MM.1S (cell line): ENCODE results near the gene SLC38A1.

Experiments used
- DNase-seq: peaks from one replicate; pipeline ENCODE4 v3.0.0-alpha.2; 2015
- H2AFZ ChIP-seq: fragments of 300-600 bp; sonication (generic); 2 replicates; pipeline ENCODE4 v1.6.0; 2016; ENCODE audit warnings: antibody characterized with exemption, low read length
- H3F3A ChIP-seq: fragments of 300-600 bp; sonication (generic); 2 replicates; pipeline ENCODE4 v1.6.1; 2016; ENCODE audit warnings: mild to moderate bottlenecking, antibody characterized with exemption, low read length, moderate library complexity, mixed read lengths; ENCODE audit not compliant: insufficient read depth
- H3K27ac ChIP-seq: fragments of 300-600 bp; sonication (generic); 2 replicates; pipeline ENCODE4 v1.5.1; 2016; ENCODE audit warnings: mild to moderate bottlenecking, low read length
- H3K27me3 ChIP-seq: fragments of 300-600 bp; sonication (generic); replicated peaks from 2 replicates; pipeline ENCODE4 v1.6.0; 2016; ENCODE audit warnings: low read length; ENCODE audit not compliant: insufficient read depth
- H3K36me3 ChIP-seq: fragments of 300-600 bp; sonication (generic); replicated peaks from 2 replicates; pipeline ENCODE4 v1.6.1; 2016; ENCODE audit warnings: mild to moderate bottlenecking, low read length, mixed read lengths; ENCODE audit not compliant: insufficient read depth
- H3K4me1 ChIP-seq: fragments of 300-600 bp; sonication (generic); 2 replicates; pipeline ENCODE4 v1.6.1; 2016; ENCODE audit warnings: low read length, mixed read lengths
- H3K4me2 ChIP-seq: fragments of 300-600 bp; sonication (generic); 2 replicates; pipeline ENCODE4 v1.6.0; 2016; ENCODE audit warnings: low read depth, low read length
- H3K4me3 ChIP-seq: fragments of 300-600 bp; sonication (generic); 2 replicates; pipeline ENCODE4 v1.5.1; 2016; ENCODE audit warnings: low read length, mixed read lengths
- H3K79me2 ChIP-seq: fragments of 300-600 bp; sonication (generic); 2 replicates; pipeline ENCODE4 v1.6.1; 2016; ENCODE audit warnings: mixed run types, low read length, mixed read lengths
- H3K9ac ChIP-seq: fragments of 300-600 bp; sonication (generic); 2 replicates; pipeline ENCODE4 v1.6.1; 2016; ENCODE audit warnings: low read length, mixed read lengths
- H3K9me2 ChIP-seq: fragments of 300-600 bp; sonication (generic); replicated peaks from 2 replicates; pipeline ENCODE4 v1.6.1; 2016; ENCODE audit warnings: mild to moderate bottlenecking, low read length, mixed read lengths; ENCODE audit not compliant: insufficient read depth
- H3K9me3 ChIP-seq: fragments of 300-600 bp; sonication (generic); replicated peaks from 2 replicates; pipeline ENCODE4 v1.6.1; 2016; ENCODE audit warnings: mild to moderate bottlenecking, low read length, mixed read lengths; ENCODE audit not compliant: insufficient read depth
- H4K20me1 ChIP-seq: fragments of 300-600 bp; sonication (generic); 2 replicates; pipeline ENCODE4 v1.6.1; 2016; ENCODE audit warnings: mild to moderate bottlenecking, low read length, moderate library complexity, mixed read lengths; ENCODE audit not compliant: insufficient read depth
- CTCF ChIP-seq: fragments of 300-600 bp; sonication (generic); IDR thresholded peaks from 2 replicates; pipeline ENCODE4 v1.5.1; 2016; ENCODE audit warnings: antibody characterized with exemption, low read length, mixed read lengths
- EZH2 ChIP-seq: fragments of 300-600 bp; sonication (generic); optimal IDR thresholded peaks from 2 replicates; pipeline ENCODE3; 2017; ENCODE audit warnings: low read depth, mild to moderate bottlenecking, antibody characterized with exemption, low read length, mixed read lengths
- EZH2phosphoT487 ChIP-seq: fragments of 300-600 bp; sonication (generic); IDR thresholded peaks from 2 replicates; pipeline ENCODE4 v1.6.1; 2018; ENCODE audit warnings: antibody characterized with exemption, low read length

Gene SLC38A1

DNA sequence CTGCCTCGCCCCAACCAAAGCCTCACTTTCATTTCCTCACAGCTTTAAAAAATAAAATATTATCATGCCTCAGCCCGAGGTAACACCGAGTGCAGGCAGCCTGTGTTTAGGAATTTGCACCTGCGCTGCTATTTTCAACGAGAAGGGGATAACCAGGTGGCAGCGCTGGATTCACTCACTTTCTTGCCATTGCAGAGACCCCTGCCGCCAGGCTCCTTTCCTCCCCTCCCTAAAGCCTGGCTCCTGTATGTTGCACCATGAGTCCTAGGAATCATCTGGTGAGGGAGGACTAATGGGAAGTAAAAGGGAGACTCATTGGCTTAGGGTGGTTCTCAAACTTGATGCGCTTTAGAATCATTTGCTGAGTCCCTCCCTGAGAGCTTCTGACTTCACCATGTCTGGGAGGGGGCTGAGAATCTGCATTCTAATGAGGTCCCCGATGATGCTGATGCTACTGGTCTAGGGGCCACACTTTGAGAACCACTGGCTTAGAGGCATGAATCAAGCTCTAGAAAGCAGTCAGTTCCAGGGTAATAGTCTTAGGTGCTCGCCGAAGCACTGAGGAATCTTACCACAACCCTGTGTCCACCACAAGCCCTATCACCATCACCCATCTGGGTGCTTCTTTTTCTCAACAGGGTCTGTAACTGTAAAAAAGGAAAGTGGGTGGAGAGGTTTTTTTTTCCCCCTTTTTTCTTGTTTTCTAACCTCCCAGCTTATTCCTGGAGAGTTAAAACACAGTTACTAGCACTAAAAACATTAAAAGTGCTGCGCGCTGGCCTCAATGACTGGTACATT is 83.8 kb downstream of the SLC38A1 start:
- Histone ChIP-seq H3K9me3 (no peaks in the 10 kb centered on the region), H3K27ac (no peak overlapping the region), H3K9me2 (no peaks in the 10 kb centered on the region), H2AFZ (no peak overlapping the region), H3K27me3 (no peaks in the 10 kb centered on the region), H3F3A (no peaks in the 10 kb centered on the region), H3K36me3 (0 out of 2 replicates have a peak, but pooled peaks cover 7% of the 10 kb centered on the region), H3K4me3 (no peak overlapping the region), H3K4me1 (no peaks in the 10 kb centered on the region), H3K9ac (no peak overlapping the region), H4K20me1 (no peaks in the 10 kb centered on the region), H3K4me2 (no peak overlapping the region), H3K79me2 (no peaks in the 10 kb centered on the region)
- no peak for DNase-seq
- TF ChIP-seq CTCF (no peak), EZH2 (no peak), EZH2phosphoT487 (no peak)

DNA sequence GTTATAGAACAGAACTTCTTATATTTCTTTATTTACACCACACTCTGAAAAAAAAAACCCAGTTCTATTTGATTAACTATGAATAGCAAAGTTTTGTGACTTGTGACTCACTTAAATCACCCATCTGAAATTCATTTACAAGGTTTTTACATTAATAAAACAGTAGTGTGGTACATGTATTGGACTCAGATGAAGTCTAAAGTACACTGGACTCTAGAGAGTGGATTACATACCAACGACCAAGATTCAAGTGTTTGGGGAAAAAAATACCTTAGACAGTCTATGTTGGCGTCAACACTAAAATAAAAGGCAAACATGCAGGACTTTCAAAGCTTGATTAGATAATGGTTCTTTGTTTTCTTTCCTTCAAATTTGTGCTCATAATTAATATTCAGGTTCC is 85.7 kb downstream of the SLC38A1 start:
- no peaks in the 10 kb centered on the region for H3K79me2 ChIP-seq

GRCh38 chr12:46181465-46181864 is 87.4 kb downstream of the SLC38A1 start:
- TF ChIP-seq CTCF (no peak), EZH2 (no peak), EZH2phosphoT487 (no peak)
- Histone ChIP-seq H3F3A (no peaks in the 10 kb centered on the region), H3K4me2 (no peak overlapping the region), H3K79me2 (no peaks in the 10 kb centered on the region), H3K27ac (no peak overlapping the region), H3K9ac (no peak overlapping the region), H3K9me3 (no peaks in the 10 kb centered on the region), H3K4me1 (peaks cover 7% of the 10 kb centered on the region; the same call in 1 of the 2 replicates), H3K9me2 (no peaks in the 10 kb centered on the region), H3K27me3 (no peaks in the 10 kb centered on the region), H2AFZ (no peak overlapping the region), H3K36me3 (no peaks in the 10 kb centered on the region), H3K4me3 (no peak overlapping the region), H4K20me1 (no peaks in the 10 kb centered on the region)
- DNase-seq: no peak

More for the DNA sequence above, 85.7 kb downstream of the SLC38A1 start:
- Histone ChIP-seq H3K4me1 (peaks cover 3% of the 10 kb centered on the region; the same call in 1 of the 2 replicates), H3K36me3 (no peaks in the 10 kb centered on the region), H3K9me3 (no peaks in the 10 kb centered on the region), H3K27me3 (no peaks in the 10 kb centered on the region), H3K9ac (no peak overlapping the region), H3K4me3 (no peak overlapping the region), H2AFZ (no peak overlapping the region), H3K9me2 (no peaks in the 10 kb centered on the region), H3F3A (no peaks in the 10 kb centered on the region), H3K4me2 (no peak overlapping the region), H3K27ac (no peak overlapping the region), H4K20me1 (no peaks in the 10 kb centered on the region)
- TF ChIP-seq CTCF (no peak), EZH2phosphoT487 (no peak), EZH2 (no peak)
- DNase-seq: no peak
